SK-N-MC (cell line): ENCODE data around the gene BEX2.

Source experiments
- DNase-seq: peaks from one replicate; pipeline ENCODE4 v3.0.0-alpha.2; 2011; ENCODE audit warnings: low read depth, low spot score
- H3K27ac ChIP-seq: fragments of 200-600 bp; sonication (generic); 2 replicates; pipeline ENCODE4 v1.5.1; 2016; ENCODE audit warnings: mixed run types
- H3K36me3 ChIP-seq: fragments of 200-600 bp; sonication (generic); 2 replicates; pipeline ENCODE4 v1.6.1; 2017; ENCODE audit warnings: antibody characterized with exemption, low read length, mixed read lengths; ENCODE audit not compliant: insufficient read depth
- H3K4me3 ChIP-seq: fragments of 200-600 bp; sonication (generic); 2 replicates; pipeline ENCODE4 v1.5.1; 2016
- H3K9ac ChIP-seq: fragments of 200-600 bp; sonication (generic); 2 replicates; pipeline ENCODE4 v1.8.0; 2017; ENCODE audit warnings: mixed run types, mixed read lengths; ENCODE audit not compliant: insufficient read length
- H3K9me3 ChIP-seq: fragments of 200-600 bp; sonication (generic); 2 replicates; pipeline ENCODE4 v1.6.1; 2017; ENCODE audit warnings: low read depth, mild to moderate bottlenecking, antibody characterized with exemption, low read length, moderate library complexity, mixed read lengths
- EZH2 ChIP-seq: fragments of 200-600 bp; sonication (generic); IDR thresholded peaks from one replicate; pipeline ENCODE4 v1.6.1; 2017; ENCODE audit warnings: antibody characterized with exemption
- FOXP2 ChIP-seq: optimal IDR thresholded peaks from 2 replicates; pipeline ENCODE3; 2011; ENCODE audit warnings: mild to moderate bottlenecking, moderate library complexity; ENCODE audit not compliant: insufficient read depth; ENCODE audit errors: extremely low read length, control extremely low read depth
- POLR2AphosphoS5 ChIP-seq: IDR thresholded peaks from 2 replicates; pipeline ENCODE4 v1.6.1; 2012; ENCODE audit warnings: mild to moderate bottlenecking, low read depth, low read length, borderline replicate concordance

Gene BEX2

DNA sequence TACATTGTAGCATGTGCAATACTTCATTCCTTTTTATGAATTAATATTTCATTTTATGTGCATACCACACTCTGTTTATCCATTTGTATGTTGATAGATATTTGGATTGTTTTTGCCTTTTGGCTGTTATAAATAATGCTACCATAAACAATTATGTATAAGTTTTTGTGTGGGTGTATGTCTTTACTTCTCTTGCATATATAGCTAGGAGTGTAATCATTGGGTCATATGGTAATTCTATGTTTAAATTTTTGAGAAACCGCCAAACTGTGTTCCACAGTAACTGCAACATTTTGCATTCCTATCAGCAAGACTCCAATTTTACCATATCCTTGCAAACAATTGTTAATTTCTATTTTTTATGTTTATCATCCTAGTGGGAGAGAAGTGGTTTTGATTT is 31.2 kb downstream of the BEX2 start:
- Histone ChIP-seq H3K9me3 (no peaks in the 10 kb centered on the region), H3K4me3 (no peak overlapping the region), H3K27ac (no peak overlapping the region), H3K9ac (no peak overlapping the region), H3K36me3 (no peaks in the 10 kb centered on the region)
- no peak for DNase-seq
- TF ChIP-seq EZH2 (no peak), POLR2AphosphoS5 (no peak), FOXP2 (no peak)

GRCh38 chrX:103276581-103277002 is 34.2 kb downstream of the BEX2 start, which contains the start of gene TCEAL5:
Gene TCEAL5, minus strand, starts transcription at chrX:103276750. Its CDS starts 2,187 bp downstream, at chrX:103274563.
- Histone ChIP-seq H3K36me3 (no peaks in the 10 kb centered on the region), H3K9me3 (no peaks in the 10 kb centered on the region), H3K27ac (no peak within 1 kb of the TSS), H3K9ac (no peak within 1 kb of the TSS), H3K4me3 (no peak within 1 kb of the TSS)
- no peak for DNase-seq
- TF ChIP-seq FOXP2, result no peak
- TF ChIP-seq EZH2, result no peak
- TF ChIP-seq POLR2AphosphoS5, result no peak

DNA sequence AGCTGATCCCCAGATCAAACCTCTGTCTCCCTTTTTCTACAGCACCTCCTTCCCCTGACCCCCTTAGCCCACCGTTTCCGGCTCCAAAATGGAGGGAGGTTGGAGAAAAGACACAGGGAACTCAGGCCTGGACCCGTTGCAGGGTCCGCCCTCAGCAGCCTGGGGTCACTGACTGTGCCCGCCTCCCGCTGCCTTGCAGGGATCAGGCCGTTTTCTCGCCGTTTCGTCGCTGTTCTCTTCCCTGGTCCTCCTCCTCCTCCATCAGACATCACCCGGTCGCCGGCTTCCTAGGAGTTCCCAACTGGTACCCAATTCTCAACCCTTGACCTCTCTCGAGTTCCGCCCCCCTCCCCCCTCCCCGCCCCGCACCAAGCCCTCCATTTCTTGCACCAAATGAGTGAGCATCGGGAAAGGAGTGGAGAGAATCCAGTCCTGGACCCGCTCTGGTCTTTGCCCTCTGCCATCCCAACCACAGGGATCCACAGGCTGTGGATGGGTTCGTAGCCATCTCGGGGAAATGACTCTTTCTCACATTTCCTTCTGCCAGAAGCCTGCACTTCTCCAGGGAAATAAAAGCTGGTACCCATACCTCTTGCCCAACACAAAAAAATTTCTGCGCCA is 34.7 kb downstream of the BEX2 start:
- Histone ChIP-seq H3K9ac (no peak overlapping the region), H3K36me3 (no peaks in the 10 kb centered on the region), H3K9me3 (no peaks in the 10 kb centered on the region), H3K27ac (no peak overlapping the region), H3K4me3 (no peak overlapping the region)
- DNase-seq, result no peak
- no peak for TF ChIP-seq EZH2
- no peak for TF ChIP-seq FOXP2
- TF ChIP-seq POLR2AphosphoS5, result no peak

- Histone ChIP-seq H3K9me3 (no peaks in the 10 kb centered on the region), H3K27ac (no peak overlapping the region), H3K36me3 (no peaks in the 10 kb centered on the region), H3K9ac (no peak overlapping the region), H3K4me3 (no peak overlapping the region)
- DNase-seq, result no peak
- TF ChIP-seq POLR2AphosphoS5 (no peak), FOXP2 (no peak), EZH2 (no peak)
Measured at GRCh38 chrX:103274284-103274683, 36.5 kb downstream of the BEX2 start.
